GM12878 (cell line): ENCODE results near the gene LRBA. TPM values are rescaled to one million over a fixed set of nuclear protein-coding genes. Genes with fewer than 3 reads are reported as not detected.

Source experiments
- BACH1 ChIP-seq: fragments of 450-650 bp; IDR thresholded peaks from 2 replicates; pipeline ENCODE4 v1.6.1; 2017; ENCODE audit warnings: mild to moderate bottlenecking, borderline replicate concordance
- BCLAF1 ChIP-seq: fragments of 450-650 bp; IDR thresholded peaks from 2 replicates; pipeline ENCODE4 v1.6.1; 2017; ENCODE audit warnings: antibody characterized with exemption, mild to moderate bottlenecking, moderate library complexity
- CHD4 ChIP-seq: fragments of 200-600 bp; sonication (generic); IDR thresholded peaks from 2 replicates; pipeline ENCODE4 v1.6.1; 2016; ENCODE audit warnings: mild to moderate bottlenecking
- CREB1 ChIP-seq: IDR thresholded peaks from 2 replicates; pipeline ENCODE4 v1.6.1; 2012; ENCODE audit warnings: low read depth, mild to moderate bottlenecking, inconsistent platforms
- ETV6 ChIP-seq, 2 experiments: fragments of 450-650 bp in 1 of 2; IDR thresholded peaks in 1 of 2; conservative IDR thresholded peaks in 1 of 2; 2 replicates each; pipeline ENCODE4 v1.6.1; 2014; ENCODE audit warnings: antibody characterized with exemption in 1 of 2, borderline replicate concordance in 1 of 2, low read depth in 1 of 2, mild to moderate bottlenecking in 1 of 2, moderate library complexity in 1 of 2
- HCFC1 ChIP-seq: fragments of 150-350 bp; IDR thresholded peaks from 2 replicates; pipeline ENCODE4 v1.6.1; 2014; ENCODE audit warnings: low read length
- HDGF ChIP-seq: fragments of 450-650 bp; IDR thresholded peaks from 2 replicates; pipeline ENCODE4 v1.6.1; 2016; ENCODE audit warnings: antibody characterized with exemption
- IRF3 ChIP-seq: fragments of 450-650 bp; IDR thresholded peaks from 2 replicates; pipeline ENCODE4 v1.6.1; 2014; ENCODE audit warnings: mild to moderate bottlenecking
- LARP7 ChIP-seq: fragments of 450-650 bp; IDR thresholded peaks from 2 replicates; pipeline ENCODE4 v1.6.1; 2017; ENCODE audit warnings: mild to moderate bottlenecking
- POLR2A ChIP-seq: IDR thresholded peaks from 2 replicates; pipeline ENCODE4 v1.6.1; 2011; ENCODE audit warnings: low read depth, mild to moderate bottlenecking, low read length
- PRDM15 ChIP-seq: fragments of 450-650 bp; formaldehyde crosslinking; IDR thresholded peaks from 2 replicates; pipeline ENCODE4 v1.4.0; 2020; ENCODE audit warnings: mild to moderate bottlenecking, moderate library complexity
- RB1 ChIP-seq: fragments of 450-650 bp; formaldehyde crosslinking; IDR thresholded peaks from 2 replicates; pipeline ENCODE4 v1.6.1; 2017; ENCODE audit warnings: mild to moderate bottlenecking, borderline replicate concordance
- SKIL ChIP-seq: fragments of 450-650 bp; IDR thresholded peaks from 2 replicates; pipeline ENCODE4 v1.6.1; 2017; ENCODE audit warnings: mild to moderate bottlenecking, low read depth, inconsistent platforms; ENCODE audit not compliant: poor library complexity, severe bottlenecking
- TAF1 ChIP-seq: IDR thresholded peaks from 2 replicates; pipeline ENCODE4 v1.6.1; 2011; ENCODE audit warnings: mild to moderate bottlenecking, low read depth, low read length, borderline replicate concordance
- polyA plus RNA-seq, 11 experiments: library from polyadenylated mRNA; depleted of rRNA in 4 of 11; unstranded in 6 of 11; stranded (reverse) in 5 of 11; fragments of >200 nt; fragmentation: Nextera tagmentation in 4 of 11; fragmentation: Illumina TruSeq in 1 of 11; extraction: Ambion mirVana in 4 of 11; extraction: Trizol in 1 of 11; gene quantifications; 1 replicate in 1 of 11; 2 replicates in 10 of 11; pipeline versions ENCODE4 v1.2.1 to v1.2.3, GENCODE V29; 2011 to 2016; ENCODE audit warnings: inconsistent platforms in 2 of 11, missing spikeins in 2 of 11, low read depth in 1 of 11
- total RNA-seq, 4 experiments: library from RNA; depleted of rRNA in 3 of 4; stranded (reverse); fragments of >200 nt in 3 of 4; fragmentation: Illumina TruSeq in 1 of 4; extraction: Trizol in 1 of 4; gene quantifications; 2 replicates each; pipeline versions ENCODE4 v1.2.1 to v1.2.3, GENCODE V29; 2013 to 2021
- TF ChIP-seq, protein P1 (sequence below): IDR thresholded peaks from 2 replicates; pipeline ENCODE4 v1.6.1; 2012; ENCODE audit warnings: low read depth, low read length, improper control_type of control experiment

Gene LRBA
- total and polyA plus RNA-seq, 10 of the 15 experiments (the other 5 are each of a cell fraction or from before 2014, with no cell fraction given), result 20.3 to 93.4 (median 55.0) TPM

DNA sequence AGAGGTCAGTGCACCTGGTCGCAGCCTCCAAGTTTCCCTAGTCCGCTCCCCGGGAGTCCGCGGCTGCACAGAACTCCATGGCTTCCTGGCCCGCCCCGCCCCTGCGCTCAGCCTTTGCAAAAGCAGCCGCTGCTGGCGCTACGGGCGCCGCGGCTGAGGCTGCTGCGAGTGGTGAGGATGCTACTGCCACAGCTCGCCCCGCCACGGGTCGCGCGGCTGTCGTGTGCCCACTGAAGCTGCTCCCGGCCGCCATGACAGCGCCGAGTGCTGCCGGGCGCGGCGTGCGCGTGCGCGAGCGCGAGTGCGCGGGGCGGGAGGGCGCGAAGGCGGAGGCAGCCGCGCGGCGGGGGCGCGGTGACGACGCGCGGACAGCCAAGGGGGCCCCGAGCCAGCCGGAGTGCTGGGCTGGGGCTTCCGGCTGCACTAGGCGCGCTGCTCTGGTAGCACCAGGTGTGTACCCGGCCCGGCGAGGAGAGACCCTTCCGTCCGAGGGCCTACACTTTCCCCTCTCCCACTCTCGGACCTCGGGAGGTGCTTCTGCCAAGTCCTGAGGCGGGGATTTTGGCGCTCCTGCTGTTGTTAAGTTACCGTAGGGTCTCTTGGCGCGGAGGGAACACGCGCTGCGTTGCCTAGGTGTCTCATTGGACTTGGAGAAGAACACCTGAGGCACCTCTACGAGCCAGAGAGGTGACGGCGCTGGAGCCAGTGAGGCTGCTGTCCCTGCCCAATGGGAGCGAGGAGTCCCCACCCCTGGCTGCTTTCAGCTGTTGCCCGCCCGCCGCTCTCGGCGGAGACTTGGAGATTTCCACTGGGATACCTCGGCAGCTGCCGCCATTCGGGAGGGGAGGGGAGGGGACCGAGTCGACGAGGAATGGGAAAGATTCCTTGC, 619 bp upstream of the LRBA start (continued):
- TF ChIP-seq BACH1, result peak; percentile 93
- TF ChIP-seq ETV6 (conservative IDR thresholded peaks at IDR 0.05 in 1 of 2, IDR thresholded peaks at IDR 0.05 in 1 of 2; ENCODE audit: borderline replicate concordance in 1 of 2, low read depth in 1 of 2), result 0 out of 4 replicates have a peak, but pooled peaks of 1 of the 2 experiments have one; percentile 30
- TF ChIP-seq HDGF, result peak; percentile 0; the same call in 1 of the 2 replicates
- 0 out of 2 replicates have a peak, but pooled peaks have one; percentile 88 for TF ChIP-seq RB1
- peak; percentile 87; the same call in 1 of the 2 replicates for TF ChIP-seq TAF1
- no peak for TF ChIP-seq SKIL
- TF ChIP-seq IRF3, result 0 out of 2 replicates have a peak, but pooled peaks have one; percentile 28
- TF ChIP-seq BCLAF1, result no peak
- TF ChIP-seq PRDM15 (CRISPR knock-in tag), result no peak
- peak; percentile 94 for TF ChIP-seq LARP7
- TF ChIP-seq, protein P1, sequence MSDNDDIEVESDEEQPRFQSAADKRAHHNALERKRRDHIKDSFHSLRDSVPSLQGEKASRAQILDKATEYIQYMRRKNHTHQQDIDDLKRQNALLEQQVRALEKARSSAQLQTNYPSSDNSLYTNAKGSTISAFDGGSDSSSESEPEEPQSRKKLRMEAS, result peak; percentile 62
- TF ChIP-seq HCFC1, result peak; percentile 43
- peak; percentile 68; the same call in 1 of the 2 replicates for TF ChIP-seq CREB1
- TF ChIP-seq CHD4, result no peak
- TF ChIP-seq POLR2A, result peak; percentile 96
